Nephron (organoid): ENCODE measurements around the gene TPPP.

ENCODE experiments used
- H3K27ac Mint-ChIP-seq, 3 experiments: 2 replicates each; pipeline ENCODE4 v1.8.0; 2020; ENCODE audit warnings: mixed read lengths in 3 of 3, mild to moderate bottlenecking in 2 of 3, moderate library complexity in 1 of 3
- H3K27me3 Mint-ChIP-seq: 2 replicates; pipeline ENCODE4 v1.8.0; 2021; ENCODE audit warnings: low read depth, mild to moderate bottlenecking, moderate library complexity, mixed read lengths
- H3K36me3 Mint-ChIP-seq: 2 replicates; pipeline ENCODE4 v1.8.0; 2020; ENCODE audit warnings: low read depth, mixed read lengths
- H3K4me1 Mint-ChIP-seq: 2 replicates; pipeline ENCODE4 v1.8.0; 2020; ENCODE audit warnings: mixed read lengths
- H3K4me3 Mint-ChIP-seq, 3 experiments: 2 replicates each; pipeline ENCODE4 v1.8.0; 2020; ENCODE audit warnings: mild to moderate bottlenecking in 3 of 3, mixed read lengths in 3 of 3, moderate library complexity in 2 of 3
- H3K9me3 Mint-ChIP-seq: 2 replicates; pipeline ENCODE4 v1.8.0; 2020; ENCODE audit warnings: mixed read lengths
- TF ChIP-seq, protein P1 (sequence below), 3 experiments: fragments of 200-600 bp; sonication (generic); IDR thresholded peaks; one replicate each; pipeline ENCODE4 v1.5.0; 2021; ENCODE audit warnings: antibody characterized with exemption in 3 of 3; ENCODE audit not compliant: unreplicated experiment in 3 of 3

The TPPP gene

DNA sequence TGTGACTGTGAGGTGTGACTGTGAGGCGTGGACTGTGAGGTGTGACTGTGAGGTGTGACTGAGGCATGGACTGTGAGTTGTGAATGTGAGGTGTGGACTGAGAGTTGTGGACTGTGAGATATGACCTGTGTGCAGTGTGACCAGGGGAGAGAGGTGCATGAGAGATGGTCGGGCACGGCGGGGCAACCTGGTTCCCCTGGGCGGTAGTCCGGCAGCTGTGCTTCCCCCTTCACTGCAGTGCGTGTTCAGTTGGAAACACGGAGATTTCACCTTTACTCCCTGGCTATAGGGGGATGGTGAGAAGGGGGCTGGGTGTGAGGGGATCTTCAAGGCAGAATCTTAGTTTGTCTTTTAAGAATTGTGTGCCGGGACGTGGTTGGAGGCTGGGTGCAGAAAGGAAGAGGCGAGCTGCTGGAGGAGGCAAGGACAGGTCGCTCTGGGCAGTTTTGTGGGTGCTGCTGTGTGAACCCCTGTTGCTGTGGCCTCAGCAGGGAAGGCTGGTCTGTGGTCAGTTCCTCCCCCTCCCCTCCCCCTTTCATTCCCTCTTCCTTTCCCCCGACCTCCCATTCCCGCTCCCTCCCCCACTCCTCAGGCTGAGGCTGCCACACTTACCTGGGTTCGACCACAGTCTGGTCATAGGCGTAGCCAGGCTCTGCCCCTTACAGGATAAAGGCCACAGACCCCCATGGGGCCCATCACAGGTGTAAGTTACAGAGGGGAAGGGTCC is 41.7 kb downstream of the TPPP start:
- H3K4me3 Mint-ChIP-seq: no peak overlapping the region
- no peaks in the 10 kb centered on the region for H3K27me3 Mint-ChIP-seq
- peaks cover 44% of the 10 kb centered on the region for H3K36me3 Mint-ChIP-seq
- H3K4me1 Mint-ChIP-seq: no peaks in the 10 kb centered on the region
- no peaks in the 10 kb centered on the region for H3K9me3 Mint-ChIP-seq
- TF ChIP-seq, protein P1, sequence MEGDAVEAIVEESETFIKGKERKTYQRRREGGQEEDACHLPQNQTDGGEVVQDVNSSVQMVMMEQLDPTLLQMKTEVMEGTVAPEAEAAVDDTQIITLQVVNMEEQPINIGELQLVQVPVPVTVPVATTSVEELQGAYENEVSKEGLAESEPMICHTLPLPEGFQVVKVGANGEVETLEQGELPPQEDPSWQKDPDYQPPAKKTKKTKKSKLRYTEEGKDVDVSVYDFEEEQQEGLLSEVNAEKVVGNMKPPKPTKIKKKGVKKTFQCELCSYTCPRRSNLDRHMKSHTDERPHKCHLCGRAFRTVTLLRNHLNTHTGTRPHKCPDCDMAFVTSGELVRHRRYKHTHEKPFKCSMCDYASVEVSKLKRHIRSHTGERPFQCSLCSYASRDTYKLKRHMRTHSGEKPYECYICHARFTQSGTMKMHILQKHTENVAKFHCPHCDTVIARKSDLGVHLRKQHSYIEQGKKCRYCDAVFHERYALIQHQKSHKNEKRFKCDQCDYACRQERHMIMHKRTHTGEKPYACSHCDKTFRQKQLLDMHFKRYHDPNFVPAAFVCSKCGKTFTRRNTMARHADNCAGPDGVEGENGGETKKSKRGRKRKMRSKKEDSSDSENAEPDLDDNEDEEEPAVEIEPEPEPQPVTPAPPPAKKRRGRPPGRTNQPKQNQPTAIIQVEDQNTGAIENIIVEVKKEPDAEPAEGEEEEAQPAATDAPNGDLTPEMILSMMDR (IDR thresholded peaks at IDR 0.05; ENCODE audit: unreplicated experiment in 3 of 3): no peak
- H3K27ac Mint-ChIP-seq: no peak overlapping the region

DNA sequence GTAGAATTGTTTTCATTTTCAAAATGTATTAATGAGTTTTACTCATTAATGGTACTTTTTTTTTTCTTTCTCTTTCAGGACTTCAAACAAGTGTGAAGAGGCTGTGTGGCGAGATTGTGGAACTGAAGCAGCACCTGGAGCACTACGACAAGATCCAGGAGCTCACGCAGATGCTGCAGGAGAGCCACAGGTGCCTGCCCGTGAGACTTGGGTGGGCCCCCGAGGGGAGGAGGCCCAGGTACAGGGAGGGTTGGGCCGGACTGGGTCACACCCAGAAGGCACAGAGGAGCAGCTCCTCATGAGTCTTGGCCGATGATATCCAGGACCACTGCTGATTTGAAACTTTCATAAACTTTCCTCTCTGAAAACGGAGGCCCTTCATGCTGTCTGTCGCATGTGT is 45.4 kb downstream of the TPPP start:
- Mint-ChIP-seq H3K4me1 (peaks cover 10% of the 10 kb centered on the region), H3K36me3 (peaks cover 32% of the 10 kb centered on the region), H3K27me3 (no peaks in the 10 kb centered on the region), H3K4me3 (no peak overlapping the region), H3K9me3 (no peaks in the 10 kb centered on the region), H3K27ac (no peak overlapping the region)
- TF ChIP-seq, protein P1 (IDR thresholded peaks at IDR 0.05; ENCODE audit: unreplicated experiment in 3 of 3): no peak

DNA sequence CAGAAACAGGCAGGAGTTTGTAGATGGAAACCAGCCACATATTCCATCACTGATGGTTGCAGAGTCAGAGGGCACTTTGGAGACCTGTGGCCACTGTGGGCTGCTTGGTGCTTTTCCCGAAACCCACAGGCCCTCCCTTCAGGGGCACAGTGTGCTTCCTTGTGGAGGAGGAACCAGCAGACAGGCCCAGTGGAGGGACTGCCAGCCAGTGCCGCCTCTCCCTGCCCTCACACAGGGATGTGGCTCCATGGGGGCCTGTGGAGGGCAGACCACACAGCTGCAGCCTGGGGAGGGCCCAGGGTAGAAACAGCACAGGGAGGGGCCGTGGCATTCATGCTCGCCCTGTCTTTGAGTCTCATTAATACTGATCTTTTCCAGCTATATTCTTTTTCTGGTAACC is 45.8 kb downstream of the TPPP start:
- H3K27me3 Mint-ChIP-seq: no peaks in the 10 kb centered on the region

DNA sequence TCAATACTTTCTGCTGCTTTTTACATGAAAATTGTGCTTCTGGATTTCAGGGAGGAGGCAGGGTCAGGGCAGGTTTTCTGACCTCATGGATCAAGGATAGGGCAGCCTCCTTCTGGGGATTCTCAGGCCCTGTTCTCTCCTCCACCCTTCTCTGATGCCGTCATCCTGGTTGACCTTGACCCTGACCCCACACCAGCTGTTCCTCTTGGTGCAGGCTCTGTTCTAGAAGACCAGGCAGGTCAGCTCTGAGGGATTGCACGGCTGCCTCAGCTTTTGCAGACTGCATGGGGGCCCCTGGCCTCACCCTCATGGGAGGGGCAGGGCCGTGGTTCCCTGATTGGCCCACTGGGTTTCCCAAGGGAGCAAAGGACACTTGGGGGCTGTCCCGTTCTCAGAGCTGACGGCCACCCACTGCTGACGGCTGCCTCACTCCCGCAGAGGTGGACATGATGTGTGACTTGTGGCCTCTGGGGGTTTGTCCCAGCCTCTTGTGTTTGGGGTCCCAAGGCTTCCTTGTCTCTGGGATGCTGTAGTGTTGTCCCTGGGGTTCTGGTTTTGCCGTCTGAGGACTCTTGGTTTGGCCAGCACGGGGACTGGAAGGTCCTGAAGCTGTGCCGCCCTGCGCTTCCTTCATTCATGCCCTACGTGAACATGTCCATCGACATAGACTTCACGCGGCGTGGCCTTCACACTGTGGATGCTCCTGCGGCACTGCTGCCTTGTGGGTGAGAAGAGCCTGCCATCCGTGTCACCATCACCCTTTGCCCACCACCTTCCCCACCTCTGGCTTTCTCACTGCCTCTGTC is 46.6 kb downstream of the TPPP start:
- Mint-ChIP-seq H3K27me3 (no peaks in the 10 kb centered on the region), H3K9me3 (no peaks in the 10 kb centered on the region), H3K4me3 (no peak overlapping the region), H3K27ac (no peak overlapping the region), H3K4me1 (peaks cover 10% of the 10 kb centered on the region), H3K36me3 (peaks cover 25% of the 10 kb centered on the region)
- TF ChIP-seq, protein P1 (IDR thresholded peaks at IDR 0.05; ENCODE audit: unreplicated experiment in 3 of 3): no peak

More for the DNA sequence above, 45.8 kb downstream of the TPPP start:
- H3K4me3 Mint-ChIP-seq: no peak overlapping the region
- H3K27ac Mint-ChIP-seq: no peak overlapping the region
- H3K9me3 Mint-ChIP-seq: no peaks in the 10 kb centered on the region
- peaks cover 28% of the 10 kb centered on the region for H3K36me3 Mint-ChIP-seq
- TF ChIP-seq, protein P1 (IDR thresholded peaks at IDR 0.05; ENCODE audit: unreplicated experiment in 3 of 3): no peak
- peaks cover 10% of the 10 kb centered on the region for H3K4me1 Mint-ChIP-seq

DNA sequence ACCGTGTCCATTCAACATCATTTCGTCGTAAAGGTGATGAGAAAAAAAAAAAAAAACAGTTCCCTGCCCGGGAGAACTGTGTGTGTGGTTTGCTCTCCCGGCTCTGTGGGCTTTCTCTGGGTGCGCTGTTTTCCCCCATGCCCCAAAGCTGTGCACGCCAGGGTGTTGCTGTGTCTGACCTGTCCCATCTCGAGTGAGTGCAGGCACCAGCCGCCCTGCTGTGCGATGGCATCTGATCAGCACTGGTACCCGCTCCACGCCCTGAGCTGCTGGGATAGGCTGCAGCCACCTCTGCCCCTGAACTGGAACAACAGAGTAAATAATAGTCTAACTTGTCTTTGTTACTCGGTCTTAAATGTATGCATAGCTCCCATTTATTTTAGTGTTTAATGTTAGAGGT is 47.7 kb downstream of the TPPP start:
- Mint-ChIP-seq H3K4me3 (no peak overlapping the region), H3K36me3 (peaks cover 28% of the 10 kb centered on the region), H3K27ac (no peak overlapping the region), H3K9me3 (no peaks in the 10 kb centered on the region), H3K4me1 (peaks cover 10% of the 10 kb centered on the region), H3K27me3 (no peaks in the 10 kb centered on the region)
- TF ChIP-seq, protein P1 (IDR thresholded peaks at IDR 0.05; ENCODE audit: unreplicated experiment in 3 of 3): no peak
